DOHH2 (cell line): ENCODE results near the gene REN.

ENCODE experiments used
- H3F3A ChIP-seq: fragments of 200-600 bp; sonication (generic), shearing (Covaris generic); 2 replicates; pipeline ENCODE4 v1.6.0; 2016; ENCODE audit warnings: antibody characterized with exemption, mild to moderate bottlenecking; ENCODE audit not compliant: control insufficient read depth, insufficient read depth
- H3K27ac ChIP-seq: fragments of 200-600 bp; sonication (generic); 2 replicates; pipeline ENCODE4 v1.5.1; 2014; ENCODE audit warnings: low read depth, mild to moderate bottlenecking, low read length, moderate library complexity
- H3K27me3 ChIP-seq: fragments of 200-600 bp; sonication (generic); 2 replicates; pipeline ENCODE4 v1.6.1; 2014; ENCODE audit warnings: mild to moderate bottlenecking, low read length, mixed read lengths; ENCODE audit not compliant: control insufficient read depth
- H3K36me3 ChIP-seq: fragments of 200-600 bp; sonication (generic); 2 replicates; pipeline ENCODE4 v1.6.1; 2014; ENCODE audit warnings: mild to moderate bottlenecking, low read length, moderate library complexity, mixed read lengths; ENCODE audit not compliant: control insufficient read depth
- H3K4me1 ChIP-seq: fragments of 200-600 bp; sonication (generic); 2 replicates; pipeline ENCODE4 v1.6.1; 2014; ENCODE audit warnings: mild to moderate bottlenecking, low read length, mixed read lengths; ENCODE audit not compliant: control insufficient read depth
- H3K4me2 ChIP-seq: fragments of 200-600 bp; sonication (generic); 2 replicates; pipeline ENCODE4 v1.6.0; 2014; ENCODE audit warnings: mild to moderate bottlenecking, low read length, moderate library complexity
- H3K4me3 ChIP-seq: fragments of 200-600 bp; sonication (generic); 2 replicates; pipeline ENCODE4 v1.5.1; 2014; ENCODE audit warnings: mild to moderate bottlenecking, low read length, mixed read lengths
- H3K79me2 ChIP-seq: fragments of 200-600 bp; sonication (generic); 2 replicates; pipeline ENCODE4 v1.6.1; 2014; ENCODE audit warnings: mild to moderate bottlenecking, low read length, mixed read lengths; ENCODE audit not compliant: control insufficient read depth
- H3K9me2 ChIP-seq: fragments of 200-600 bp; sonication (generic); replicated peaks from 2 replicates; pipeline ENCODE4 v1.6.1; 2014; ENCODE audit warnings: mild to moderate bottlenecking, low read length, mixed read lengths; ENCODE audit not compliant: control insufficient read depth
- H3K9me3 ChIP-seq: fragments of 200-600 bp; sonication (generic); 2 replicates; pipeline ENCODE4 v1.6.1; 2014; ENCODE audit warnings: antibody characterized with exemption, low read length, mixed read lengths; ENCODE audit not compliant: control insufficient read depth, insufficient read depth
- H4K20me1 ChIP-seq: fragments of 200-600 bp; sonication (generic); 2 replicates; pipeline ENCODE4 v1.6.0; 2014; ENCODE audit warnings: low read depth, mild to moderate bottlenecking, antibody characterized with exemption, low read length, moderate library complexity; ENCODE audit not compliant: control insufficient read depth, insufficient read depth
- EZH2phosphoT487 ChIP-seq: fragments of 200-600 bp; sonication (generic); IDR thresholded peaks from 2 replicates; pipeline ENCODE4 v1.6.1; 2017; ENCODE audit warnings: borderline replicate concordance, mild to moderate bottlenecking, antibody characterized with exemption, low read length, moderate library complexity, mixed read lengths
- TF ChIP-seq, protein P1 (sequence below): fragments of 200-600 bp; sonication (generic); IDR thresholded peaks from one replicate; pipeline ENCODE4 v1.5.1; 2014; ENCODE audit warnings: antibody characterized with exemption, mild to moderate bottlenecking, low read depth, low read length; ENCODE audit not compliant: poor library complexity, severe bottlenecking

REN gene

DNA sequence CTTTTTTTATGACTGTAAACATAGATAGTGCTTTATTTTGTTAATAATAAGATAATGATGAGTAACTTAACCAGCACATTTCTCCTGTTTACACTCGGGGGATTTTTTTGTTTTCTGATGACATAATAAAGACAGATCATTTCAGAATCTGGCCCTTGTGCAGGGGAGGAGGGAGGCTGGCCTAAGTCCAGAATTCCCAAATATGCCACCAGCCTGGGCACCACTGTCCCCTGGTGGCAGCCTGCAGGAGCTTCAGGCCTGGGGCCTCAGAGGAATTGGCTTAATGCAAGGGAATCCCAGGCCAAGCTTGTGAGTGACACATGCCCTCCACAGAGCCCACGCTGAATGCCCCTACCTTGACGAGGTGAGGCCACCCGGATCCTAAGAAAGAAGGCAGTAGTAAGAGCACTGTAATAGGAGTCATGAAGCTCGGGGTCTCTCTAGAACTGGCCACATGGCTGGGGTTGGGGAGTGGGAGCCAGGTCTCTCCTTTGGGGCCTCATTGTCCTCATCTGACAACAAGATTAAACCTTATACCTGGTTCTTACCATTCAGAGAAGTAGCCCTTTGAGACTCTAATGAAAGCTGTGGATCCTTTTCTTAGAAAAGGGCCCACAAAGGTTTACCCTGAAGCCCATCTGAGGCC lies 38.4 kb downstream of the REN start:
- TF ChIP-seq EZH2phosphoT487, result no peak
- TF ChIP-seq, protein P1, sequence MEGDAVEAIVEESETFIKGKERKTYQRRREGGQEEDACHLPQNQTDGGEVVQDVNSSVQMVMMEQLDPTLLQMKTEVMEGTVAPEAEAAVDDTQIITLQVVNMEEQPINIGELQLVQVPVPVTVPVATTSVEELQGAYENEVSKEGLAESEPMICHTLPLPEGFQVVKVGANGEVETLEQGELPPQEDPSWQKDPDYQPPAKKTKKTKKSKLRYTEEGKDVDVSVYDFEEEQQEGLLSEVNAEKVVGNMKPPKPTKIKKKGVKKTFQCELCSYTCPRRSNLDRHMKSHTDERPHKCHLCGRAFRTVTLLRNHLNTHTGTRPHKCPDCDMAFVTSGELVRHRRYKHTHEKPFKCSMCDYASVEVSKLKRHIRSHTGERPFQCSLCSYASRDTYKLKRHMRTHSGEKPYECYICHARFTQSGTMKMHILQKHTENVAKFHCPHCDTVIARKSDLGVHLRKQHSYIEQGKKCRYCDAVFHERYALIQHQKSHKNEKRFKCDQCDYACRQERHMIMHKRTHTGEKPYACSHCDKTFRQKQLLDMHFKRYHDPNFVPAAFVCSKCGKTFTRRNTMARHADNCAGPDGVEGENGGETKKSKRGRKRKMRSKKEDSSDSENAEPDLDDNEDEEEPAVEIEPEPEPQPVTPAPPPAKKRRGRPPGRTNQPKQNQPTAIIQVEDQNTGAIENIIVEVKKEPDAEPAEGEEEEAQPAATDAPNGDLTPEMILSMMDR, result peak; percentile 37
- Histone ChIP-seq H3K9me3 (no peaks in the 10 kb centered on the region), H3K4me3 (no peak overlapping the region), H4K20me1 (no peaks in the 10 kb centered on the region), H3K36me3 (no peaks in the 10 kb centered on the region), H3F3A (no peaks in the 10 kb centered on the region), H3K4me2 (no peak overlapping the region), H3K79me2 (no peaks in the 10 kb centered on the region), H3K4me1 (peaks cover 6% of the 10 kb centered on the region), H3K27ac (no peak overlapping the region), H3K9me2 (no peaks in the 10 kb centered on the region), H3K27me3 (0 out of 2 replicates have a peak, but pooled peaks cover 1% of the 10 kb centered on the region)

DNA sequence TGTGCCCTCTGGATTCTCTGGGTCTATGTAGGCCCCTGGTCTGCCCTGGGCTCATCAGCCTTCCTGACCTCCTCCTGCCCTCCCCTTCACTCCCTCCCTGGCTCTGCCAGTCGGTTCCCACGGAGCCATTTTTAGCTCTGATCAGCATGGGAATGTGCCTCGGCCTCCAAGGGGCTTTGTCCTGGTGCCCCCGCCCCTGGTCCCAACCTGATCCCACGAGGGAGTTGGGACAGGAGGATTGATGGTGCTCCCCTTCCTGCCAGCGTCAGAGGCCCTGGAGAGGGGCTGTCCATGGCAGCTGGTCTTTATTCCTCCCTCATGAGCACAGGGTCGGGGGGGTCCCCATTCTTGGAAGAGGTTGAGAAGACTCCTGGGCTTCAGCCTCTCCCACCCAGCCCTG lies 39.2 kb downstream of the REN start:
- Histone ChIP-seq H3K4me2 (no peak overlapping the region), H3K36me3 (no peaks in the 10 kb centered on the region), H3K79me2 (no peaks in the 10 kb centered on the region), H3K4me1 (peaks cover 6% of the 10 kb centered on the region), H3K27me3 (no peaks in the 10 kb centered on the region), H3K4me3 (no peak overlapping the region), H3K27ac (no peak overlapping the region), H3K9me2 (no peaks in the 10 kb centered on the region), H3F3A (no peaks in the 10 kb centered on the region), H3K9me3 (no peaks in the 10 kb centered on the region), H4K20me1 (no peaks in the 10 kb centered on the region)
- no peak for TF ChIP-seq EZH2phosphoT487
- TF ChIP-seq, protein P1, result no peak

DNA sequence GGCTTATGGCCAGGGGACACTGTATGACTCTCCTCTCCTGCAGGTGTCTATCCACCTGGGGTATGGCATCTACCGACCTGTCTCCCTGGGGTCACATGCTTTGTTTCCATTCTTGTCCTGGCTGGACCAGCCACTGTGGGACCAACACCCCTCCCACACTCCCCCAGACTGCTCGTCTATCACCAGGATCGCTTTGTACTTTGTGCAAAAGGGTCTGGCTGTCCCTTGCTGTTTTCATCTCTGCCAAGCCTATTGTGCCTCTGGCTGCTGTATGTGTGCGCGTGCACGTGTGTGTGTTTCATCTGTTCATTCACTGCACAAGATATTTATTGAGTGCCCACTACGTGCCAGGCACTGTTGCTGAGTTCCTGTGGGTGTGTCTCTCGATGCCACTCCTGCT lies 39.8 kb downstream of the REN start:
- Histone ChIP-seq H3K4me1 (peaks cover 6% of the 10 kb centered on the region), H3K27me3 (no peaks in the 10 kb centered on the region), H3F3A (no peaks in the 10 kb centered on the region), H3K4me3 (no peak overlapping the region), H3K9me2 (no peaks in the 10 kb centered on the region), H3K9me3 (no peaks in the 10 kb centered on the region), H3K36me3 (no peaks in the 10 kb centered on the region), H4K20me1 (no peaks in the 10 kb centered on the region), H3K4me2 (no peak overlapping the region), H3K27ac (no peak overlapping the region), H3K79me2 (no peaks in the 10 kb centered on the region)
- TF ChIP-seq EZH2phosphoT487, result no peak
- TF ChIP-seq, protein P1, result no peak
